GM19099 (cell line): ENCODE data around the gene SNX1.
A peak's percentile ranks its signal among the peaks of the same experiment; 100 is the strongest.

ENCODE experiments used
- POLR2A ChIP-seq: IDR thresholded peaks from 3 replicates; pipeline ENCODE4 v1.6.1; 2011; ENCODE audit warnings: low read depth; ENCODE audit not compliant: insufficient read length; ENCODE audit errors: extremely low read depth

The SNX1 gene

DNA sequence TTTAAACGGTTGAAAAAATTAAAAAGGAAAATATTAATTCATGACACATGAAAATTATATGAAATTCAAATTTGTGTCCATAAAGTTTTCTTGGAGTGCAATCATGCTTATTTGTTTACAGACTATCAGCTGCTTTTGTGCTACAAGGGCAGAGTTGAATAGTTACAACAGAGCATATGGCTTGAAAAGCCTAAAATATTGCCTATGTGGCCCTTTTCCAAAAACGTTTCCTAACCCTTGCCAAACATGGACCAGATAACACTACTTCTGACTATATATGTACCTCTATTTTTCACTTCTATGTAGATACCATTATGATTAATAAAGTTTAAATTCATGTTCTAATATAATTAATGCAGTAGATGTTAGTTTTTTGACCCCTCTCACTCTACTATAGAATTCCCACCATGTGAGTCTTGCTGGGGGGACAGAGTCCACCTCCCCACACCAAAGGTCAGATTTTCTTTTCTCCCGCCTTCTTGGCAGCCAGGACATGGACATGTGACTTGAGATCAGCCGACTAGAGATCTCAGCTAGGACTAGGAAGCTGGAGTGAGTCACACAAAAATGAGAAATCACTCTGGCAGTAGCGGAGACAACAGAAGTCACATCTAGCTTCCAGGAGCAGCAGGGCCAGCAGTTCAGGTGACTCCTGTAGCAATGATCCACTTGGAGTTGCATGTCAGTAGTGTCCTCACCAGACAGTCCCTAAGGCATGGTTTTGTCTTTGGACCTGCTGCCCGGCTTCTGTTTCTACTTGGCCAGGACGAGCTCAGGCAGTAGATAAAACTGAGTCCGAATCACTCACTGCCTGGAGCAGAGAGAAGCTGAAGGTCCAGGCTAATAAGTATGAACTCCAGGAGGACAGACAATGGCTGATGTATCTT is 24.6 kb upstream of the SNX1 start:
- TF ChIP-seq POLR2A = no peak

GRCh38 chr15:64071931-64072765 is 23.6 kb upstream of the SNX1 start:
- TF ChIP-seq POLR2A = no peak

- no peak for TF ChIP-seq POLR2A
These were observed 23.0 kb upstream of the SNX1 start for GRCh38 chr15:64072812-64073211.

DNA sequence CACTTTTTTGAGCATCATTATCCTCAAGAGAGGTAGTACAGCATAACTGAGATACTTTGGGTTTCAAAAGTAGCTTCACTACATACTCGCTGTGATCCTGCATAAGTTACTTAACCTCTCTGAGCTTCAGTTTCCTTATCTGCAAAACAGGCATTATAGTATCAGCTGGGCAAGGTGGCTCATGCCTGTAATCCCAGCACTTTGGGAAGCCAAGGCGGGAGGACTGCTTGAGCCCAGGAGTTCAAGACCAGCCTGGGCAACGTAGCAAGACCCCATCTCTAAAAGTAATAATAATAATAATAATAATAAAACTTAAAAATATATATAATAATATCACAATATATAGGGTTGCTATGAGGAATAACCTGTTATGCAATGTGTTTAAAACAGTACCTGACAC is 13.0 kb upstream of the SNX1 start:
- TF ChIP-seq POLR2A = no peak

DNA sequence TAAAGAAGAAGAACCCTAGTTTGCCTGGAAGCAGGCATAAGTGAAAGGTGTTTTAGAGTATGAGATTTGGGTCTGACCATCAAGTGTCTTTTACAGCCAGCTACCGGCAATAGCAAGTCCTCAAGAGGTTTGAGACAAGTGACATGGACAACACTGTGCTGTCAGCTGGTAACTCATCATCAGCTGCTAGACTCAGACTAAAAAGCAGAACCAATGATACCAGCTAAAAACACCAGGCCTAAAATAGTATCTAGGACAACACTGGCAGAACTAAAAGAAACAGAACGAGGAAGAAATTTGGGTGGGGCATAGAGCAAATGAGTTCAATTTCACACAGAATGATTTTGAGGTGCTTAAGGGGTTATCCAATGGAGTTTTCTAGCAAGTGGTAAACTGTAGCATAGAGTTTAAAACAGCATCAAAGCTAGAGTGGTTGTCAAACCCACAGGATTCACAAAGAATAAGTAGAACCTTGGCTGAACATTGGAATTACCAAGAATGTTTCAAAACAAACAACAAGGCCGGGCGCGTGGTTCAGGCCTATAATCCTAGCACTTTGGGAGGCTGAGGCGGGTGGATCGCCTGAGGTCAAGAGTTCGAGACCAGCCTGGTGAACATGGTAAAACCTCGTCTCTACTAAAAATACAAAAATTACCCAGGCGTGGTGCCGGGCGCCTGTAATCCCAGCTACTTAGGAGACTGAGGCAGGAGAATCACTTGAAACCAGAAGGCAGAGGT is 6.1 kb upstream of the SNX1 start:
- no peak for TF ChIP-seq POLR2A

GRCh38 chr15:64090527-64090926 is 5.3 kb upstream of the SNX1 start:
- no peak for TF ChIP-seq POLR2A

DNA sequence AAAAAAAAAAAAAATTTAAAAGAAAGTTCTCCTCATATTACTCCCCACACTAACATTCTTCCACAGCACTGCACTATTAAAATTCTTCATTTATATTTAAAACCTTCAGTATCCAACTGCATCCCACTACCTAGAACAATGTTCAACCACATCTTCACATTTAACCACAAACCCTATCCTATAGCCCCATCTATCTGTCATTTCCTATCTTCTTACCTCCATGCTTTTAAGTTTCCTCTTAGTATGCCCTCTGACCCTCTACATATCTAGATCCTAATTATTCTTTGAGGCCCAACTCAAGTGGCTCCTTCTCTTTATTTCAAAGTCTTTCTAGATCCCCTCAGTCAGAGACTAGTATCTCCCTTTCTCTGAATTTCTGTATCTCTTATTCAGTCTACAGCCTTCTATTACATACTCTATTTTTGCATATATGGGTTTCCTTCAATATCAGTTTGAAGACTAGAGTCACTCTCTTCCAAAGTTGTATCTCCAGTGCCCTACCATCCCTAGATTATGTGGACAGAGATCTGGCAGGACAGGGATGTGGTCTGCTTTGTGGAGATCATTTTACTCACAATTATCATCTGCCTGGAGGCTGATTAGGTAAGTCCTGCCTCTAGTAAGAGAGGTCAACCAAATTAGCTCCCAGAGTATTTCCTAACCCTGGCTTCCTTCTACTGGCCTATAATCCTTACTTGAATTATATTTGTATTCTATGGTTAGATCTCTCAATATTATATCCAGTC is 3.5 kb upstream of the SNX1 start:
- TF ChIP-seq POLR2A = no peak

GRCh38 chr15:64092864-64093626 is 2.7 kb upstream of the SNX1 start:
- no peak for TF ChIP-seq POLR2A

- TF ChIP-seq POLR2A = peak; percentile 47
These were observed 2.0 kb upstream of the SNX1 start, which contains the start of gene CIAO2A for GRCh38 chr15:64093627-64094417. CIAO2A (minus strand) TSS chr15:64093838; CDS start chr15:64093768, 70 bp downstream.

DNA sequence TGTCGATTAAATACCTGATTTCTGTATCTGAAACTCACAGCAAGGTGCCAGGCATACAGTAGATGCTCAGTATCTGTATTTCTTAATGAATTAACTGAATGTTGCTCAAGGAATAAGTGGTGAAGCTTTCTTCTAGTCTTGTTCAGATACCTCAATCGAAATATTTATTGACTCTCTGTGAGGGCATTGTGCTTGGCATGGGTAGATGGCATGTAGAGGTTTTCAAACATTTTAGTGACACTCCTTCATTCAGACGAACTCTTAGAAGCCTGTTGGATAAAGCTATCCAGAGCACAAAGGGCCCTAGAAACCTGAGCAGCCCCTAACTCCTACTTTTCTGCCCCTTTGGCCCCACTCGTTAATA is 369 bp upstream of the SNX1 start:
- no peak for TF ChIP-seq POLR2A

- TF ChIP-seq POLR2A = no peak
These were observed 1.0 kb downstream of the SNX1 start for GRCh38 chr15:64096668-64097384.

GRCh38 chr15:64099379-64099778 is 3.6 kb downstream of the SNX1 start:
- no peak for TF ChIP-seq POLR2A
